ENCODE results near the gene GRIP1. TPM values are rescaled to one million over a fixed set of nuclear protein-coding genes. Genes with fewer than 3 reads are reported as not detected.

The GRIP1 gene
- total and polyA plus RNA-seq, 10 of the 15 experiments (the other 5 are each of a cell fraction or from before 2014, with no cell fraction given), result 0.05 to 0.85 (median 0.50) TPM; not detected in 7

- no peak for TF ChIP-seq PRDM15 (CRISPR knock-in tag; IDR thresholded peaks at IDR 0.05)
- TF ChIP-seq HDGF (IDR thresholded peaks at IDR 0.05), result no peak
- no peak for TF ChIP-seq RBBP5 (conservative IDR thresholded peaks at IDR 0.05)
- TF ChIP-seq RCOR1 (conservative IDR thresholded peaks at IDR 0.05; ENCODE audit: low read depth, low read length), result no peak
- TF ChIP-seq, protein P1, sequence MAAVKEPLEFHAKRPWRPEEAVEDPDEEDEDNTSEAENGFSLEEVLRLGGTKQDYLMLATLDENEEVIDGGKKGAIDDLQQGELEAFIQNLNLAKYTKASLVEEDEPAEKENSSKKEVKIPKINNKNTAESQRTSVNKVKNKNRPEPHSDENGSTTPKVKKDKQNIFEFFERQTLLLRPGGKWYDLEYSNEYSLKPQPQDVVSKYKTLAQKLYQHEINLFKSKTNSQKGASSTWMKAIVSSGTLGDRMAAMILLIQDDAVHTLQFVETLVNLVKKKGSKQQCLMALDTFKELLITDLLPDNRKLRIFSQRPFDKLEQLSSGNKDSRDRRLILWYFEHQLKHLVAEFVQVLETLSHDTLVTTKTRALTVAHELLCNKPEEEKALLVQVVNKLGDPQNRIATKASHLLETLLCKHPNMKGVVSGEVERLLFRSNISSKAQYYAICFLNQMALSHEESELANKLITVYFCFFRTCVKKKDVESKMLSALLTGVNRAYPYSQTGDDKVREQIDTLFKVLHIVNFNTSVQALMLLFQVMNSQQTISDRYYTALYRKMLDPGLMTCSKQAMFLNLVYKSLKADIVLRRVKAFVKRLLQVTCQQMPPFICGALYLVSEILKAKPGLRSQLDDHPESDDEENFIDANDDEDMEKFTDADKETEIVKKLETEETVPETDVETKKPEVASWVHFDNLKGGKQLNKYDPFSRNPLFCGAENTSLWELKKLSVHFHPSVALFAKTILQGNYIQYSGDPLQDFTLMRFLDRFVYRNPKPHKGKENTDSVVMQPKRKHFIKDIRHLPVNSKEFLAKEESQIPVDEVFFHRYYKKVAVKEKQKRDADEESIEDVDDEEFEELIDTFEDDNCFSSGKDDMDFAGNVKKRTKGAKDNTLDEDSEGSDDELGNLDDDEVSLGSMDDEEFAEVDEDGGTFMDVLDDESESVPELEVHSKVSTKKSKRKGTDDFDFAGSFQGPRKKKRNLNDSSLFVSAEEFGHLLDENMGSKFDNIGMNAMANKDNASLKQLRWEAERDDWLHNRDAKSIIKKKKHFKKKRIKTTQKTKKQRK (IDR thresholded peaks at IDR 0.05; ENCODE audit: low read depth, low read length), result no peak
- TF ChIP-seq GATAD2B (conservative IDR thresholded peaks at IDR 0.05; ENCODE audit: low read depth), result no peak
- TF ChIP-seq POLR2A (IDR thresholded peaks at IDR 0.05; ENCODE audit: low read depth, low read length), result no peak
- no peak for TF ChIP-seq SMC3 (IDR thresholded peaks at IDR 0.05; ENCODE audit: borderline replicate concordance, low read length)
These were observed 347.1 kb downstream of the GRIP1 start (continued) for GRCh38 chr12:66331814-66332213.

All from GM12878 (cell line).